GM23248 (cell line): Measurements from ENCODE around the gene RBSN. TPM values are rescaled to one million over a fixed set of nuclear protein-coding genes. Genes with fewer than 3 reads are reported as not detected.

Experiments used
- DNase-seq: peaks from one replicate; pipeline ENCODE4 v3.0.0-alpha.2; 2015
- H2AFZ ChIP-seq: fragments of 200-600 bp; sonication (generic); 2 replicates; pipeline ENCODE4 v1.6.1; 2016; ENCODE audit warnings: antibody characterized with exemption
- H3F3A ChIP-seq: fragments of 200-600 bp; sonication (generic); 2 replicates; pipeline ENCODE4 v1.6.1; 2016; ENCODE audit warnings: mild to moderate bottlenecking, antibody characterized with exemption, mixed run types; ENCODE audit not compliant: insufficient read depth
- H3K27ac ChIP-seq: fragments of 200-600 bp; sonication (generic); 2 replicates; pipeline ENCODE4 v1.5.1; 2016; ENCODE audit warnings: mild to moderate bottlenecking
- H3K27me3 ChIP-seq: fragments of 200-600 bp; sonication (generic); replicated peaks from 2 replicates; pipeline ENCODE4 v1.6.1; 2016; ENCODE audit warnings: mild to moderate bottlenecking; ENCODE audit not compliant: insufficient read depth
- H3K36me3 ChIP-seq: fragments of 200-600 bp; sonication (generic); 2 replicates; pipeline ENCODE4 v1.6.1; 2016; ENCODE audit warnings: low read depth, mild to moderate bottlenecking
- H3K4me1 ChIP-seq: fragments of 200-600 bp; sonication (generic); 2 replicates; pipeline ENCODE4 v1.6.1; 2016; ENCODE audit warnings: mild to moderate bottlenecking; ENCODE audit not compliant: insufficient read depth
- H3K4me2 ChIP-seq: fragments of 200-600 bp; sonication (generic); one replicate; pipeline ENCODE4 v1.6.1; 2016; ENCODE audit warnings: mild to moderate bottlenecking; ENCODE audit not compliant: unreplicated experiment
- H3K4me3 ChIP-seq: fragments of 200-600 bp; sonication (generic); 2 replicates; pipeline ENCODE4 v1.5.1; 2016; ENCODE audit warnings: mild to moderate bottlenecking
- H3K79me2 ChIP-seq: fragments of 200-600 bp; sonication (generic); 2 replicates; pipeline ENCODE4 v1.6.1; 2016; ENCODE audit warnings: mild to moderate bottlenecking; ENCODE audit not compliant: insufficient read depth
- H3K9ac ChIP-seq: fragments of 200-600 bp; sonication (generic); 2 replicates; pipeline ENCODE4 v1.6.1; 2016; ENCODE audit warnings: mild to moderate bottlenecking
- H3K9me2 ChIP-seq: fragments of 200-600 bp; sonication (generic); 2 replicates; pipeline ENCODE4 v1.6.1; 2016; ENCODE audit warnings: mixed run types, mild to moderate bottlenecking, moderate library complexity; ENCODE audit not compliant: insufficient read depth
- H3K9me3 ChIP-seq: fragments of 200-600 bp; sonication (generic); one replicate; pipeline ENCODE4 v1.6.1; 2017; ENCODE audit warnings: low read depth
- H4K20me1 ChIP-seq: fragments of 200-600 bp; sonication (generic); 2 replicates; pipeline ENCODE4 v1.6.0; 2016; ENCODE audit not compliant: insufficient read depth
- EZH2 ChIP-seq: fragments of 200-600 bp; sonication (generic); IDR thresholded peaks from 2 replicates; pipeline ENCODE4 v1.6.1; 2018; ENCODE audit warnings: antibody characterized with exemption, mild to moderate bottlenecking; ENCODE audit not compliant: insufficient read depth, poor library complexity, severe bottlenecking
- EZH2phosphoT487 ChIP-seq: fragments of 200-600 bp; sonication (generic); IDR thresholded peaks from 2 replicates; pipeline ENCODE4 v1.6.1; 2018; ENCODE audit warnings: antibody characterized with exemption, moderate library complexity, mild to moderate bottlenecking, low read depth; ENCODE audit not compliant: insufficient read depth
- WGBS, 2 experiments: methylation state at CpG; one replicate each; pipeline ENCODE4 v1.1.6; 2015 to 2017; ENCODE audit warnings: low lambda C conversion rate in 2 of 2, low coverage in 1 of 2; ENCODE audit errors: missing lambda C conversion rate in 2 of 2; 5-methylcytosine and 5-hydroxymethylcytosine counted together
- in situ Hi-C: fragments of 300-500 bp; cut with MboI; formaldehyde crosslinking; loops from 2 replicates; pipeline ENCODE4 v1.15.0; 2020
- polyA plus RNA-seq: library from polyadenylated mRNA; unstranded; fragments of >200 nt; fragmentation: Nextera tagmentation; extraction: Ambion mirVana; gene quantifications from 2 replicates; pipeline ENCODE4 v1.2.1, GENCODE V29; 2016
- total RNA-seq: library from RNA; depleted of rRNA; stranded (reverse); fragments of >200 nt; shearing (Covaris generic); gene quantifications from 2 replicates; pipeline ENCODE4 v1.2.3, GENCODE V29; 2014

The RBSN gene
- total and polyA plus RNA-seq, 2 experiments from 2014 or later: 21.0 to 23.9 TPM

GRCh38 chr3:15089201-15089600 is 9.7 kb downstream of the RBSN start:
- Histone ChIP-seq H3K27me3 (no peaks in the 10 kb centered on the region), H3K27ac (no peak overlapping the region)
- 88 to 100% methylated on average over 1 of the region's 1 CpG for WGBS, 2 experiments

GRCh38 chr3:15086699-15087098 is 12.2 kb downstream of the RBSN start:
- TF ChIP-seq EZH2 (no peak), EZH2phosphoT487 (no peak)
- Histone ChIP-seq H3K4me2 (no peak overlapping the region), H4K20me1 (no peaks in the 10 kb centered on the region), H3K36me3 (peaks cover 37% of the 10 kb centered on the region), H3K9me2 (no peaks in the 10 kb centered on the region), H3F3A (0 out of 2 replicates have a peak, but pooled peaks cover 10% of the 10 kb centered on the region), H3K27ac (no peak overlapping the region), H3K4me3 (no peak overlapping the region), H3K9me3 (no peaks in the 10 kb centered on the region), H3K9ac (no peak overlapping the region), H3K27me3 (no peaks in the 10 kb centered on the region), H3K79me2 (0 out of 2 replicates have a peak, but pooled peaks cover 4% of the 10 kb centered on the region), H3K4me1 (0 out of 2 replicates have a peak, but pooled peaks cover 3% of the 10 kb centered on the region), H2AFZ (no peak overlapping the region)
- no peak for DNase-seq
- in situ Hi-C loops: no loop called here
- WGBS, 2 experiments: 94 to 96% methylated on average over 2 of the region's 2 CpGs

More at GRCh38 chr3:15089201-15089600, 9.7 kb downstream of the RBSN start:
- Histone ChIP-seq H3K4me1 (no peaks in the 10 kb centered on the region), H3K4me3 (no peak overlapping the region), H3K36me3 (peaks cover 35% of the 10 kb centered on the region), H3K9me2 (no peaks in the 10 kb centered on the region), H3K4me2 (no peak overlapping the region), H3K9me3 (no peaks in the 10 kb centered on the region), H3F3A (no peaks in the 10 kb centered on the region), H4K20me1 (no peaks in the 10 kb centered on the region), H2AFZ (no peak overlapping the region), H3K9ac (no peak overlapping the region), H3K79me2 (0 out of 2 replicates have a peak, but pooled peaks cover 4% of the 10 kb centered on the region)
- DNase-seq: no peak
- in situ Hi-C loops: no loop called here
- TF ChIP-seq EZH2 (no peak), EZH2phosphoT487 (no peak)

- in situ Hi-C loops: no loop called here
- no peaks in the 10 kb centered on the region for H3K27me3 ChIP-seq
- H3K9me3 ChIP-seq: no peaks in the 10 kb centered on the region
- H3K27ac ChIP-seq: no peak overlapping the region
- no peak overlapping the region for H3K9ac ChIP-seq
- H3K4me2 ChIP-seq: no peak overlapping the region
- no peak overlapping the region for H3K4me3 ChIP-seq
- 0 out of 2 replicates have a peak, but pooled peaks cover 3% of the 10 kb centered on the region for H3K4me1 ChIP-seq
- 79 to 82% methylated on average over 2 of the region's 2 CpGs for WGBS, 2 experiments
- DNase-seq: no peak
- H3K79me2 ChIP-seq: 0 out of 2 replicates have a peak, but pooled peaks cover 4% of the 10 kb centered on the region
- no peak overlapping the region for H2AFZ ChIP-seq
- peaks cover 37% of the 10 kb centered on the region for H3K36me3 ChIP-seq
- no peaks in the 10 kb centered on the region for H3K9me2 ChIP-seq
- H3F3A ChIP-seq: 0 out of 2 replicates have a peak, but pooled peaks cover 10% of the 10 kb centered on the region
- TF ChIP-seq EZH2 (no peak), EZH2phosphoT487 (no peak)
- no peaks in the 10 kb centered on the region for H4K20me1 ChIP-seq
Observed at GRCh38 chr3:15086263-15086662, 12.7 kb downstream of the RBSN start.

GRCh38 chr3:15083252-15083651 is 15.7 kb downstream of the RBSN start:
- Histone ChIP-seq H3K27me3 (no peaks in the 10 kb centered on the region), H2AFZ (no peak overlapping the region), H3K36me3 (peaks cover 46% of the 10 kb centered on the region), H3K79me2 (no peaks in the 10 kb centered on the region), H3K9ac (no peak overlapping the region), H3K9me3 (no peaks in the 10 kb centered on the region), H3K4me2 (no peak overlapping the region), H4K20me1 (no peaks in the 10 kb centered on the region), H3K4me3 (no peak overlapping the region), H3K27ac (no peak overlapping the region), H3K4me1 (0 out of 2 replicates have a peak, but pooled peaks cover 3% of the 10 kb centered on the region), H3K9me2 (no peaks in the 10 kb centered on the region), H3F3A (0 out of 2 replicates have a peak, but pooled peaks cover 10% of the 10 kb centered on the region)
- DNase-seq: no peak
- no peak for TF ChIP-seq EZH2
- no peak for TF ChIP-seq EZH2phosphoT487
- in situ Hi-C loops: no loop called here
- 95 to 100% methylated on average over 1 of the region's 1 CpG for WGBS, 2 experiments
